ENCODE data around the gene NR2F1-AS1.
"Not testable (repeated sequence)": the region's sequence is repeated elsewhere in the genome, so short reads cannot be mapped to it uniquely, and the experiment has no call there.

NR2F1-AS1 gene

GRCh38 chr5:93423300-93423699, 157.7 kb downstream of the NR2F1-AS1 start:
- DNase-seq, result no peak

- no peak for DNase-seq
These were observed 158.3 kb downstream of the NR2F1-AS1 start for GRCh38 chr5:93422652-93423280.

DNA sequence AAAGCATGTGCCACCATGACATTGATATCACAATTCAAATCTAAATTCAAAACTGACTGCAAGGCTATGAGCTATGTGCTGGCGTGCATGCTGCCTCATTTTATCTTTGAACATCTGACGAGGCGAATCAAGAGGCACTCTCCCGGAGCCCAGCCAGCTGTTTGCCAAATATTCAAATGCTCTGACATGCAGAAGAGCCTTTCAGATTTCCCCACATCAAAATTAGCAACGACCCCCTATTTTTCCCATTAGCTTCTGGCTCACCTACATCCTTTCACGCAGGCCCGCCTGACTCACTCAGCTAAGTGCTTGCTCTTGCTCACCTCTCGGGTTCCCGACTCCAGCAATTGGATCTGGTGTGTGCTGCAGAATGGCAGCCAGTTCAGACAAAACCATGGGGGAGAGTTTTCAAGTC, 159.0 kb downstream of the NR2F1-AS1 start:
- DNase-seq, result no peak

DNA sequence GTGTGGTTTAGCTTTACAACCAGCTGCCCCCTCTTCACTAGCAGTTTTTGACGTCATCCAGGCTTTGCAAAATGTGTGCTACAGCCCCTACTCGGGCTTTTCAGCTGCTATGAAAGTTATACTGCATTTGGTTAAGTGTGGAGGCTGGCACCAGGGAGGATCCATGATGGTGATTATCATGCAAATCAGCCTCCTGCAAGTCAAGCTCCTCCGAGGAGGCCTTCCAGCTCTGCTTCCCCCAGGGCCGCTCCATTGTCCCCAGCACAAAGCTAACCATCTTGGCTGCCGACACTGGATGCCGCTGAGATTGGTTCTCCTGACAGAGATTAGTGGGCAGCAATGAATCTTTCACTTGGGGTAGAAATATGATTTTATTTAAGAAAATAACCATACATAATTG, 159.6 kb downstream of the NR2F1-AS1 start:
- DNase-seq, result no peak

DNA sequence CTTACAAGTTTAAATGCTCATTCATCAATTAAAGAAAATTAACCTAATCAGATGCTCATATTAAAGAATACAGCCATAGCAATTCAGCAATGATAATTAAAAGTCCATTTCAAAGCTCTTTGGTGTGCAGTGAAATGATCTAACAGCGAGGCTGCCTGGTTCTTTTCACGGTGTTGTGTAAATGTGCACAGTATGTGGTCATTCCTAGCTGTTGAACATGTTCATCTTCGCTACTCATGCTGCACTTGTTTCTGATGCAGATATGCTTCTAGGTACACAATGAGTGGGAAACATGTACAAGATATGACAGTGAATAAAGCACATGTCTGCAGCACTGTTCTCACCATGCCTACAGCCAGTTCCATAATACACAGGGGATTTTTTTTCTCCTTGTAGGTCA, 163.5 kb downstream of the NR2F1-AS1 start:
- DNase-seq, result no peak

- no peak for DNase-seq
These were observed 165.2 kb downstream of the NR2F1-AS1 start for GRCh38 chr5:93415819-93416218.

GRCh38 chr5:93411716-93412115, 169.3 kb downstream of the NR2F1-AS1 start:
- no peak for DNase-seq

DNA sequence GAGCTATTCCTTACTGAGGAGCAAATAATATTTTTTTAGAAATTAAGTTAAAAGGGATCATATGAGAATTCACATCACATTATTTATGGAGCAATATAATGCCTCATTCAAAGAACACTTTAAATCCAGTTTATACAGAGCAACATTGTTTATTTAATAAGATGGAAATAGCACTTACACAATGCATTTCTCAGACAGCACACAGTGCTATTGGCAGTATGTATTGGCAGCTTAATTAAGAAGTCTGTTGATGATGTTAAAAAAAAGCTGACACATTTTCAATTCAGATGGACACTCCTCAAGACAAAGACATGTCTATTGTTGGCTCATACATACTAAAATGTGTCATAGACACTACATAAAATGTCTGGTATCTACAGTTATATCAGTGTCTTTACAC, 171.3 kb downstream of the NR2F1-AS1 start:
- DNase-seq, result no peak

- no peak for DNase-seq
These were observed 173.6 kb downstream of the NR2F1-AS1 start for GRCh38 chr5:93407454-93407853.

GRCh38 chr5:93406971-93407401, 174.0 kb downstream of the NR2F1-AS1 start:
- no peak for DNase-seq

- peak; percentile 68 for DNase-seq
These were observed 176.8 kb downstream of the NR2F1-AS1 start for GRCh38 chr5:93404246-93404645.

DNA sequence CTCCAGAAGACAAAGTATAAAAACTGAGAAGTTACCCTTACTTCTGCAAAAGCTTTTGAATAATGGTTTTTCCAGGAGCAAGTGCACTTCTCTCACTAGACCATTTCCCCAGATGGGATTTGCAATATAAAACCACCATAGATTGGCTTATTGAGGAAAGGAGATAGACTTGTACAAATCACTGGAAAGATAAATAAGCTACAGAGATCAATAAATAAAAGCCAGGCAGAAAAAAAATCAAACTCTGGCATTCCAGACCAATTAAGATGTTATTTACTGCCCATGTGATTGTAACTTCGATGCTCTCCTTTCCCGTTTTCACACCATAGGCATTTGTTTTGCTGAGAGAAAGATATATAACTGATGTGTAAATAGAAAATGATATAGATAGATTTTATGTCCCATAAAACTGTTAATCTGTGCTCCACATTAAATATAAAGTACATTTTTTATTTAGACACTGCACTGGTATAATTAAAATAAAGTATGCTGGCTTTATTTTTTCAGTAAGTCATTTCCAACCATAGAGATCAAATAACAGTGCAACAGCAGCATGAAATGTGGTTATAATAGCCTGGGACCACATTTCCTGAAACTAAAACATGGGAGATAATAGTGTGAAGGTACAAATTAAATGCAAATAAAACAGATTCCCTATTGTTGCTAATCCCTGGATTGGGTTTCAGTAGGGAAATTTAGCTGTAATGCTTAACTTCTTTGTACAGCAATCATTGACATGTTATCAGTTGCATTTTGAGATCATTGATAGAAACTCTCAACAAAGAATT, 177.7 kb downstream of the NR2F1-AS1 start:
- peak; percentile 22 for DNase-seq

- DNase-seq, result no peak
These were observed 178.6 kb downstream of the NR2F1-AS1 start for GRCh38 chr5:93402451-93402850.

GRCh38 chr5:93401634-93402213, 179.3 kb downstream of the NR2F1-AS1 start:
- DNase-seq, result no peak

DNA sequence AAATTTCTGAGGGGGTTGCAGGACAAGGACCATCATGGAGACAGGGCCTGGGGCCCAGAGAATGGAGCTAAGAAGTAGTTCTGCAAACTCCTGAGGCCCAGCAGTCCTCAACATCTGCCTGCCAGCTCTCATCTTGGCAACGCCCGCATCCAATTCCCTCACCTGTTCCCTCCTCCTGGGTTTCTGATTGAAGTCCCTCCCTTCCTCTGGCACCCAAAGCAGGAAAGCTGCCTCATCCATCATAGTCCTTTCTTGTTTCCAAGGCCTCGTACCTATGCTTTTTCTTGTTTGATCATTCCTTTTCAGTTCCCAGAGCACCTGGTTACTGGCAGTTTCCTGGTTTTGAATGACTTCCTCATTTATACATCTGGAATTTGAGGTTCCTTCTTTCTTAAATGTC, 181.3 kb downstream of the NR2F1-AS1 start:
- DNase-seq, result no peak

DNA sequence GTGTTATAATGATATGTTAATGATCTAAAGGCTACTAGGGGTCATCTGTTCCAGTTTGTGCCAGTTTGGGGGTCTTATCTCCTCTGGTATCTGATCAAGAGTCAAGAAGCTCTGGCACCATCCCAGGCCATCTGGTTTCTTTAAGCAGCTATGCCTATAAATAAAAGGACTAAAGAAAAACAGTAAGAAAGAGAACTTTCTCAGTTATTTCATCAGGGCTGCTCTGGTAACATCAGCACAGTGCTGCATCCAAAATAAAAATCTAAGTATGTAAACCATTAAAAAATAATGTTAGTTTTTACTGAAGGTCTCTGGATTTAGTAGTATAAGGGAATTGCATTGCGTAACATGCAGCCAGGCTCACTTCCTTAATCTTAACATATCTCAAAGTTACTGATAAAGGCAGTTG, 185.0 kb downstream of the NR2F1-AS1 start:
- DNase-seq, result peak; percentile 14

DNA sequence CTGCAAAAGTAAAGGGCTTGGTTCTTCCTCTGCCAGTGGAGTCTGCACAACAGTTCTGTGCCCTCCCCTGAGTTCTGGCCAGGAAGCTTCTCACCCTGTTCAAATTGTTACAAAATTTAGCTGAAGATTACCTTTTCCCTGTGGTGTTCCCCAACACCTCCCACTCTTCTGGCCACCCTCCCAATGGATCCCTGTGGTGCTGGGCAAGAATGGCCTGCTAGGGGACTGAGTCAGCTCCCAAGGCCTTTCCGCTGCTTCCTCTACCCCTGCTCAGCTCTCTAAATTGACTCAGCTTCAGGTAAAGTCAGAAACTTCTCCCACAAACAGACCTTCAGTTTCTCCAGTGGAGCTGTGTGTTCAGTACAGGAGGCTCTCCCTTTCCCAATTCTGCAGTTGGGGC, 186.0 kb downstream of the NR2F1-AS1 start:
- no peak for DNase-seq

DNA sequence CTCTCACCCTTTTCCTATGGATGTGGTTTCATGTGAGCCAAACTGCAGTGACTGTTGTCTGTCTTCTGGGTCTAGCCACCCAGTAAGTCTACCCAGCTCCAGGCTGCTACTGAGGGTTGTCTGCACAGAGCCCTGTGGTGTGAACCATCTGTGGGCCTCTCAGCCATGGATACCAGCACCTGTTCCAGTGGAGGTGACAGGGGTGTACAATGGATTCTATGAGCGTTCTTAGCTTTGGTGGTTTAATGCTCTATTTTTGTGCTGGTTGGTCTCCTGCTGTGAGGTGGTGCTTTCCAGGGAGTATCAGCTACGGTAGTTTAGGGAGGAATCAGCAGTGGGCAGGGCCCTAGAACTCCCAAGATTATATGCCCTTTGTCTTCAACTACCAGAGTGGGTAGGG, 186.7 kb downstream of the NR2F1-AS1 start:
- no peak for DNase-seq

DNA sequence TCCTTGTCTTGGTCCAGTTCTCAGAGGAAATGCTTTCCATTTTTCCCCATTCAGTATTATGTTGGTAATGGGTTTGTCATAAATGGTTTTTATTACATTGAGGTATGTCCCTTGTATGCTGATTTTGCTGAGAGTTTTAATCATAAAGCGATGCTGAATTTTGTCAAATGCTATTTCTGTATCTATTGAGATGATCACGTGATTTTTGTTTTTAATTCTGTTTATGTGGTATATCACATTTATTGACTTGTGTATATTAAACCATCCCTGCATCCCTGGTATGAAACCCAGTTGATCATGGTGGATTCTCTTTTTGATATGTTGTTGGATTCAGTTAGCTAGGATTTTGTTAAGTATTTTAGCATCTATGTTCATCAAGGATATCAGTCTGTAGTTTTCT, 189.8 kb downstream of the NR2F1-AS1 start:
- not testable (repeated sequence) for DNase-seq

GRCh38 chr5:93385655-93386054, 195.4 kb downstream of the NR2F1-AS1 start:
- peak; percentile 5 for DNase-seq

DNA sequence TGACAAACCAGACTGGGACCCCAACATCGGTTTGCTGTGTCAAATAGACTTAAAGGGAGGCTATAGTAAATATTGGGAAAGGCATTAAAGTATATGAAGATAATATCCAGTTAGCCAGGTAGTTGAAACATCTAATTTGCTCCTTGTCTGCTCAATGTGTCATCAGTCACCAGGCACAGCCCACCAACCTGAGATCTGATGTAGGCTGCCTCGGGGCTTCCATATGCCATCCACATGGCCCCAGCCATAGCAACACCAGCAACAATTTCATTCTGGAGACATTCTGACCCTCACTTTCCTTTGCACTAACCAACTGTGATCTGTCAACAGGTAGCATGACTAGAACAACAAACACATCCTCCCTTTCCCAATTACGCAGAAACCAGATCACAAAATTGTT, 196.0 kb downstream of the NR2F1-AS1 start:
- DNase-seq, result no peak

GRCh38 chr5:93384026-93384425, 197.0 kb downstream of the NR2F1-AS1 start:
- no peak for DNase-seq

GRCh38 chr5:93382188-93382825, 198.7 kb downstream of the NR2F1-AS1 start:
- DNase-seq, result no peak

- no peak for DNase-seq
These were observed 200.0 kb downstream of the NR2F1-AS1 start for GRCh38 chr5:93381057-93381456.
